Immature natural killer cell (primary cell): ENCODE measurements around the gene ANKS1B. TPM values are rescaled to one million over a fixed set of nuclear protein-coding genes. Genes with fewer than 3 reads are reported as not detected.

Experiments
- DNase-seq, 3 donors: peaks; one replicate each; pipeline ENCODE4 v3.0.0; 2022; ENCODE audit warnings: mixed read lengths in 1 of 3
- H3K27ac Mint-ChIP-seq, 6 donors: one replicate each; pipeline ENCODE4 v1.8.0; 2020; ENCODE audit warnings: mixed read lengths in 6 of 6, mild to moderate bottlenecking in 5 of 6, inconsistent platforms in 4 of 6, moderate library complexity in 3 of 6
- H3K27me3 Mint-ChIP-seq, 3 donors: one replicate each; pipeline ENCODE4 v1.8.0; 2020 to 2021; ENCODE audit warnings: low read depth in 3 of 3, mild to moderate bottlenecking in 3 of 3, mixed read lengths in 3 of 3, moderate library complexity in 3 of 3, inconsistent platforms in 1 of 3
- H3K36me3 Mint-ChIP-seq, 3 donors: one replicate each; pipeline ENCODE4 v1.8.0; 2020; ENCODE audit warnings: mixed read lengths in 3 of 3, inconsistent platforms in 2 of 3, mild to moderate bottlenecking in 2 of 3
- H3K4me1 Mint-ChIP-seq, 2 donors: one replicate each; pipeline ENCODE4 v1.8.0; 2020; ENCODE audit warnings: inconsistent platforms in 2 of 2, mild to moderate bottlenecking in 2 of 2, mixed read lengths in 2 of 2, moderate library complexity in 1 of 2
- H3K4me3 Mint-ChIP-seq, 5 donors: one replicate each; pipeline ENCODE4 v1.8.0; 2020; ENCODE audit warnings: mild to moderate bottlenecking in 5 of 5, mixed read lengths in 5 of 5, inconsistent platforms in 3 of 5, moderate library complexity in 3 of 5
- H3K9me3 Mint-ChIP-seq, 6 donors: one replicate each; pipeline ENCODE4 v1.8.0; 2020; ENCODE audit warnings: mild to moderate bottlenecking in 6 of 6, mixed read lengths in 6 of 6, inconsistent platforms in 4 of 6, moderate library complexity in 3 of 6
- polyA plus RNA-seq, 3 donors: library from polyadenylated mRNA; unstranded; fragments of 300-500 nt; fragmentation: Illumina TruSeq; gene quantifications; one replicate each; pipeline ENCODE4 v1.2.3, GENCODE V29; 2021

Gene ANKS1B
- polyA plus RNA-seq, 3 donors from 2014 or later, result not detected

GRCh38 chr12:99948370-99948769, 36.4 kb downstream of the ANKS1B start:
- Mint-ChIP-seq H3K27me3 (peaks cover 2 to 3% (median 2%) of the 10 kb centered on the region in 3 donors), H3K4me3 (no peak overlapping the region), H3K4me1 (no peaks in the 10 kb centered on the region), H3K27ac (no peak overlapping the region), H3K36me3 (no peaks in the 10 kb centered on the region), H3K9me3 (peaks cover 0 to 13% (median 3%) of the 10 kb centered on the region in 6 donors)
- no peak for DNase-seq

DNA sequence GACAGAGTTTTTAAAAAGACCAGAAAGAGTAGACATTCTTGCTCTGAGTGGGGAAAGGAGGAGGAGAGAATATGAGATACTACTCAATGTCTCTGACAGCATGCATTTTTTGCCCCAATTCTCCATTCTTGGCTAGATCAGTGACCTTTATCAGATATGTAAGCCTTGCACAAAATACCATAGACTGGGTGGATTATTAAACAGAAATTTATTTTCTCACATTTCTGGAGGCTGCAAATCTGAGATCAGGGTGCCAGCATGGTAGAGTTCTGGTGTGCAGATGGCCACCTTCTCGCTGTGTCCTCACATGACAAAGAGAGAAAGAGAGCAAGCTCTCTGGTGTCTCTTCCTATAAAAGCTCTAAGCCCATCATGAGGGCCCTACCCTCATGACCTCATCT, 38.6 kb downstream of the ANKS1B start:
- H3K36me3 Mint-ChIP-seq, result no peaks in the 10 kb centered on the region
- H3K9me3 Mint-ChIP-seq, result peaks cover 0 to 7% (median 3%) of the 10 kb centered on the region in 6 donors
- no peak overlapping the region for H3K27ac Mint-ChIP-seq
- H3K4me1 Mint-ChIP-seq, result no peaks in the 10 kb centered on the region
- no peak for DNase-seq
- H3K27me3 Mint-ChIP-seq, result peaks cover 2 to 3% (median 2%) of the 10 kb centered on the region in 3 donors
- H3K4me3 Mint-ChIP-seq, result no peak overlapping the region

DNA sequence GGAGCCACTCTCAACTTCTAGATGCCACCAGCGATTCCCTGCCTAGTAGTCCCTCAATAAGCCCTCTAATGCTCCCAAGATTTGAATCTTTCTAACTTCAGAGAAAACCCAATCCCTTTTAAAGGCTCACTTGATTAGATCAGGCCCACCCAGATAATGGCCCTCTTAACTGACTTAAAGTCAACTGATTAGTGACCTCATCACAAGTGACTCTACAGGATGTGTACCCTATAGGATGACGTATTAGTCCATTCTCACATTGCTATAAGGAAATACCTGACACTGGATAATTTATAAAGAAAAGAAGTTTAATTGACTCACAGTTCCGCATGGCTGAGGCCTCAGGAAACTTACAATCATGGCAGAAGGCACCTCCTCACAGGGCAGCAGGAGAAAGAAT, 49.1 kb downstream of the ANKS1B start:
- Mint-ChIP-seq H3K4me1 (no peaks in the 10 kb centered on the region), H3K27ac (no peak overlapping the region), H3K4me3 (no peak overlapping the region), H3K9me3 (peaks cover 0 to 9% (median 4%) of the 10 kb centered on the region in 6 donors), H3K36me3 (no peaks in the 10 kb centered on the region), H3K27me3 (peaks cover 0 to 2% (median 0%) of the 10 kb centered on the region in 3 donors)
- no peak for DNase-seq

DNA sequence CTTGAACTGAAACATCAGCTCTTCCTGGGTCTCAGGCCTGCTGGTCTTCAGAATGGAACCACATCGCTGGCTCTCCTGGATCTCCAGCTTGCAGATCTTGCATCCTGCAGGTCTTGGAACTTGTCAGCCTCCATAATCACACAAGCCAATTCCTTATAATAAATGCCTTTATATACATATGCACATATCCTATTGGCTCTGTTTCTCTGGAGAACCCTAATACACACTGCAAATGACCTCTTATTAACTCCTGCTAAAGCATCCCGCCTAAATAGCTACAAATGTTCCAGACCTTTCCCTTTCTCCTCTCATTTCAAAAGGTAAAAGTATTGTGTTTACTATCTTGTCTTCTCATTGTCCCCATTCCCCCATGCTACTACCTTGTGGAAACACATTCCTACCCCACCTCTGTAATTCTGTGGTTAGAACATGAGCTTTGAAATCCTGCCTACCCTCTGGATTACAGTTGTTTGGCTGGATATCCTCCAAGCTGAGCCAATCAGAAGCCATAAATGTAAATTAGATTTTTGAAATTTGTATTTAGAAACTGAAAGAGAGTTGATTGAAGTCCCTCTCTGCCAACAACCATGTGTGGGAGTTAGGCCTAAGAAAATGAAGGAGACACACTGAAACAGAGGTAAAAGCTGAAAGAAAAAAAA, 58.1 kb downstream of the ANKS1B start:
- peaks cover 0 to 2% (median 0%) of the 10 kb centered on the region in 6 donors for H3K9me3 Mint-ChIP-seq
- DNase-seq, result no peak
- no peak overlapping the region for H3K4me3 Mint-ChIP-seq
- no peaks in the 10 kb centered on the region for H3K4me1 Mint-ChIP-seq
- H3K27me3 Mint-ChIP-seq, result peaks cover 0 to 1% (median 0%) of the 10 kb centered on the region in 3 donors
- no peak overlapping the region for H3K27ac Mint-ChIP-seq
- H3K36me3 Mint-ChIP-seq, result no peaks in the 10 kb centered on the region

- no peaks in the 10 kb centered on the region for H3K36me3 Mint-ChIP-seq
- peaks cover 0 to 8% (median 0%) of the 10 kb centered on the region in 6 donors for H3K9me3 Mint-ChIP-seq
- H3K4me1 Mint-ChIP-seq, result no peaks in the 10 kb centered on the region
- H3K27me3 Mint-ChIP-seq, result peaks cover 0 to 3% (median 0%) of the 10 kb centered on the region in 3 donors
- H3K27ac Mint-ChIP-seq, result no peak overlapping the region
- no peak overlapping the region for H3K4me3 Mint-ChIP-seq
- DNase-seq, result no peak
Measured at GRCh38 chr12:99920353-99920960, 64.3 kb downstream of the ANKS1B start.

DNA sequence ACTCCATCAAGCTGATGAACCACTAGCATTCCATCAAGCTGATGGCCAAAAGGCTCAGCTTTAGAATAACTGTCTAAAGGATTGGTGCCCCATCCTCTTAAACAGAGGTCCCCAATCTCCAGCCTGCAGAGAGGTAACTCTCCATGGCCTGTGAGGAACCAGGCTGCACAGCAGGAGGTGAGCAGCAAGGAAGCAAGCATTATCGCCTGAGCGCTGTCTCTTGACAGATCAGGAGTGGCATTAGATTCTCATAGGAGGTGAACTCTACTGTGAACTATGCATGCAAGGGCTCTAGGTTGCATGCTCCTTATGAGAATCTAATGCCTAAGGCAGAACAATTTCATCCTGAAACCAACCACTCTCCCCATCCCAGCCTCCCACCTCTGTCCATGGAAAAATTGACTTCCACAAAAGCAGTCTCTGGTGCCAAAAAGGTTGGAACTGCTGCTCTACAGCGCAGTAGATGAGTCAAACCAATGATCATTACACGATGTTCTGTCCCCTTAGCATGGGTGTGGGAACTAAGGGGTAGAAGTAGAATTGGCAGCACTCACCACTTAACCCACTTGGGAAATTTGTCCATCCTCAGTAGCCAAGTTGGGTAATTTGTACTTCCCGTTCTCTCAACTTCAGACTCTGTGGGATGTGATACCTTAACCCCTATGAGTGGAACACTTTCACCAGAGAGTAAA, 66.9 kb downstream of the ANKS1B start:
- no peak overlapping the region for H3K4me3 Mint-ChIP-seq
- H3K27ac Mint-ChIP-seq, result no peak overlapping the region
- no peaks in the 10 kb centered on the region for H3K36me3 Mint-ChIP-seq
- peaks cover 0 to 8% (median 0%) of the 10 kb centered on the region in 6 donors for H3K9me3 Mint-ChIP-seq
- peaks cover 0 to 1% (median 0%) of the 10 kb centered on the region in 3 donors for H3K27me3 Mint-ChIP-seq
- H3K4me1 Mint-ChIP-seq, result no peaks in the 10 kb centered on the region
- DNase-seq, result no peak

GRCh38 chr12:99916555-99916954, 68.2 kb downstream of the ANKS1B start:
- no peaks in the 10 kb centered on the region for H3K4me1 Mint-ChIP-seq
- no peak for DNase-seq
- H3K36me3 Mint-ChIP-seq, result no peaks in the 10 kb centered on the region
- H3K27me3 Mint-ChIP-seq, result peaks cover 0 to 1% (median 0%) of the 10 kb centered on the region in 3 donors
- peaks cover 0 to 8% (median 0%) of the 10 kb centered on the region in 6 donors for H3K9me3 Mint-ChIP-seq
- no peak overlapping the region for H3K27ac Mint-ChIP-seq
- H3K4me3 Mint-ChIP-seq, result no peak overlapping the region

DNA sequence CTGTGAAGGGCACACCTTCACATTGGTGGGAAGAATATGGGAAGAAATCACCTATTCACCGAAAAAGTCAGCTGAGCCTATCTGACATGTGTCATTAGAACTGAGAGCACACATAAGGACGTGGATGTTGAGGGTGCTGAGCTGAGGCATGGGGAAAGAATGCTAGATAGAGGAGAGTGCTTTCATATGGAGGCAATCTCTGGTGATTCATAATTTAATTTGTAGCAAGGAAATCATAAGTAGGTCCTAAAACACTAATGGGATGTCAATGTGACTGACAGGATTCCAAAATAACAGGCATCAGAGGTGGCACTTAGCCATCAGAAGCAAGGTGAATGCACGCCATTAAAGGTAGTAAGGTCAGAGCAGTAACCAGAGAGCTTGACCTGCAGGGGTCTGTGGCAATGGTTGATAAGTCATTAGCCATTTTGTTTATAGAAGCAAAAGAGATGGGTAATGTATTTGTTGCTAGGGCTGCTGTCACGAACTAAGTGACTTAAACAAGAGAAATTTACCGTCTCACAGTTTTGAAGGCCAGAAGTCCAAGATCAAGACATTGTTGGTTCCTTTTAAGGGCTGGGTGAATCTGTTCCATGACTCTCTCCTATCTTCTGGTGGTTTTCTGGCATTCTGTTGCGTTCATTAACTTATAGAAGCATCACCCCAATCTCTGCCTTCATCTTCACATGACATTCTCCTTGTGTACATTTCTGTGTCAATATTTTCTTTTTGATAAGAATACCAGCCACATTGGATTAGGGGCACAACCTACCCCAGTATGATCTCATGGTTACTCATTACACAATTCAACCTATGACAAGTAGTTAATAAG, 69.3 kb downstream of the ANKS1B start:
- H3K4me3 Mint-ChIP-seq, result no peak overlapping the region
- H3K27me3 Mint-ChIP-seq, result peaks cover 0 to 1% (median 0%) of the 10 kb centered on the region in 3 donors
- no peaks in the 10 kb centered on the region for H3K36me3 Mint-ChIP-seq
- DNase-seq, result no peak
- no peak overlapping the region for H3K27ac Mint-ChIP-seq
- H3K9me3 Mint-ChIP-seq, result peaks cover 0 to 7% (median 0%) of the 10 kb centered on the region in 6 donors
- no peaks in the 10 kb centered on the region for H3K4me1 Mint-ChIP-seq

DNA sequence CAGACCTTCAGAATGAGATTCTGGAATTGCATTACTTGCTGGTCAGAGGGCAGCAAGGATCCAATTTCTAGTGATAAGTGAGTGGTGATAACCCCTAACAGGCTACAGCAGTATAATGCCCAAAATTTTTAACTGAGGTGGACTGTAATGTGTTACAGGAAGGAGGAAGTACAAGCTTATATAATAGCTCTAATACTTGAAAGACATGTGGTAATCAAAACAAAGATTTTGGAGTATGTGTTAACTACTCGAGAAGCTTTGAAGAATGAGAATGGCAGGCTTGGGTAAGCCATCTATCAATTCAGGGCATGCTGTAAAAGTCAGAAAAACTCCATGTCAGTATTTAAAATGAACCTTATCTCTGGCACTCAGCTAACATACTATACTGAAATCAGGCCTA, 70.5 kb downstream of the ANKS1B start:
- Mint-ChIP-seq H3K27me3 (no peaks in the 10 kb centered on the region), H3K4me1 (no peaks in the 10 kb centered on the region), H3K36me3 (no peaks in the 10 kb centered on the region)

DNA sequence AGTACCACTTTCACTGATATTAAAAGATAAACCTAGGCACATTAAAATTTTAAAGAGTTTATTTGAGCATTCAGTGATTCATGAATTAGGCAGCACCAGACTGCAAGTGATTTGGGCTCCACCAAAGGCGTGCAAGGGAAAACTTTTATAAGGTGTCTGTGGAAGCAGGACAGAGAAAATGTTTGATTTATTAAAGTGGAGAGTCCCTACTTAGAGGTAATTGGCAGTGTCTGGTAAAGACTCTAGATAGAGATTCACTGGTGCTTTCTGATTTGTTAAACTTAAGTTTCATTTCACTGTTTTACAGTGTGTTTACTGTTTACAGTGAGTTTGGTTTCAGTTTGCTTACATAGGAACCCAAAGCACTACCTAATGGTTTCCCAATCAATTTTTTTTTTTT, 72.8 kb downstream of the ANKS1B start:
- DNase-seq, result no peak
- no peak overlapping the region for H3K27ac Mint-ChIP-seq
- no peaks in the 10 kb centered on the region for H3K36me3 Mint-ChIP-seq
- no peak overlapping the region for H3K4me3 Mint-ChIP-seq
- peaks cover 0 to 2% (median 0%) of the 10 kb centered on the region in 3 donors for H3K27me3 Mint-ChIP-seq
- H3K9me3 Mint-ChIP-seq, result peaks cover 0 to 8% (median 4%) of the 10 kb centered on the region in 6 donors
- no peaks in the 10 kb centered on the region for H3K4me1 Mint-ChIP-seq

More for the DNA sequence above, 70.5 kb downstream of the ANKS1B start:
- Mint-ChIP-seq H3K4me3 (no peak overlapping the region), H3K27ac (no peak overlapping the region), H3K9me3 (peaks cover 0 to 9% (median 3%) of the 10 kb centered on the region in 6 donors)
- DNase-seq, result no peak

DNA sequence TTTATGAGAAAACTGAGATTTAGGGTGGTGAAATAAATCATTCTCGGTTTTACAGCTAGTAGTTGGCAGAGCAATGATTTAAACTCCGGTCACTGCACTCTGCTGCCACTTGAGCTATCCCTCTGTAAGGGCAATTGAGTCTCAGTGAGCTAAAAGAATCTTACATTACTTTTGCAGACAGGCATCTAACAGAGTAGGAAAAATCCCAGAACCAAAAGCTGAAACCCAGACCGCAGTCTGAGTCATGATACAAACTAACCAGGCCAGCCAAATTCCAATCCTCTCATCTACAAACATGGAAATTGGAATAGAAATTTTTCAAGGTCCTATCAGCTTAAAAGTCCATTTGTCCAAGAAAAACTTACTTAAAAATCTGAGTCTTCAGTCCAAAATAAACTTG, 73.7 kb downstream of the ANKS1B start:
- no peaks in the 10 kb centered on the region for H3K4me1 Mint-ChIP-seq
- H3K36me3 Mint-ChIP-seq, result no peaks in the 10 kb centered on the region
- no peak overlapping the region for H3K27ac Mint-ChIP-seq
- peaks cover 0 to 2% (median 0%) of the 10 kb centered on the region in 3 donors for H3K27me3 Mint-ChIP-seq
- no peak overlapping the region for H3K4me3 Mint-ChIP-seq
- H3K9me3 Mint-ChIP-seq, result peaks cover 0 to 7% (median 4%) of the 10 kb centered on the region in 6 donors
- no peak for DNase-seq

DNA sequence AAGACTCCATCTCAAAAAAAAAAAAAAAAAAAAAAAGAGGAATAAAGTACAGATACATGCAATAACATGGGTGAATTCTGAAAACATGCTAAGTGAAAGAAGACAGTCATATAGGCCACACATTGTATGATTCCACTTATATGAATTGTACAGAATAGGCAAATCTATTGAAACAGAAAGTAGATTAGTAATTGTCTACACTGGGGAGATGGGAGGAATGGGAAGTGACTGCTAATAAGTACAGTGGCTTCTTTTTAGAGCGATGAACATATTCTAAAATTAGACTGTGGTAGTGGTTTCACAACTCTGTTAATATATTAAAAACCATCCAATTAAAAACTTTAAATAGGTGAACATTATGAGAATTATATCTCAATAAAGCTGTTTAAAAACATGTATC, 74.4 kb downstream of the ANKS1B start:
- no peaks in the 10 kb centered on the region for H3K36me3 Mint-ChIP-seq
- peaks cover 0 to 5% (median 3%) of the 10 kb centered on the region in 6 donors for H3K9me3 Mint-ChIP-seq
- no peak overlapping the region for H3K4me3 Mint-ChIP-seq

GRCh38 chr12:99906786-99907579, 77.8 kb downstream of the ANKS1B start:
- no peak overlapping the region for H3K4me3 Mint-ChIP-seq
- peaks cover 0 to 2% (median 0%) of the 10 kb centered on the region in 3 donors for H3K27me3 Mint-ChIP-seq
- no peak for DNase-seq
- H3K27ac Mint-ChIP-seq, result no peak overlapping the region
- H3K4me1 Mint-ChIP-seq, result no peaks in the 10 kb centered on the region
- no peaks in the 10 kb centered on the region for H3K36me3 Mint-ChIP-seq
- peaks cover 0 to 8% (median 4%) of the 10 kb centered on the region in 6 donors for H3K9me3 Mint-ChIP-seq

More for the DNA sequence above, 74.4 kb downstream of the ANKS1B start:
- no peak for DNase-seq
- peaks cover 0 to 2% (median 0%) of the 10 kb centered on the region in 3 donors for H3K27me3 Mint-ChIP-seq
- no peaks in the 10 kb centered on the region for H3K4me1 Mint-ChIP-seq
- H3K27ac Mint-ChIP-seq, result no peak overlapping the region
